Stimulated activated CD4-positive, alpha-beta T cell treated with anti-CD3 and anti-CD28 coated beads, TNF-alpha, amount 100 ng/mL, for 1 hour (primary cell): ENCODE data around the gene SH3GL1.

Experiments used
- DNase-seq, 3 donors: peaks; one replicate each; pipeline ENCODE4 v3.0.0-alpha.2; 2020; ENCODE audit warnings: low read depth in 3 of 3, low spot score in 1 of 3

The SH3GL1 gene

DNA sequence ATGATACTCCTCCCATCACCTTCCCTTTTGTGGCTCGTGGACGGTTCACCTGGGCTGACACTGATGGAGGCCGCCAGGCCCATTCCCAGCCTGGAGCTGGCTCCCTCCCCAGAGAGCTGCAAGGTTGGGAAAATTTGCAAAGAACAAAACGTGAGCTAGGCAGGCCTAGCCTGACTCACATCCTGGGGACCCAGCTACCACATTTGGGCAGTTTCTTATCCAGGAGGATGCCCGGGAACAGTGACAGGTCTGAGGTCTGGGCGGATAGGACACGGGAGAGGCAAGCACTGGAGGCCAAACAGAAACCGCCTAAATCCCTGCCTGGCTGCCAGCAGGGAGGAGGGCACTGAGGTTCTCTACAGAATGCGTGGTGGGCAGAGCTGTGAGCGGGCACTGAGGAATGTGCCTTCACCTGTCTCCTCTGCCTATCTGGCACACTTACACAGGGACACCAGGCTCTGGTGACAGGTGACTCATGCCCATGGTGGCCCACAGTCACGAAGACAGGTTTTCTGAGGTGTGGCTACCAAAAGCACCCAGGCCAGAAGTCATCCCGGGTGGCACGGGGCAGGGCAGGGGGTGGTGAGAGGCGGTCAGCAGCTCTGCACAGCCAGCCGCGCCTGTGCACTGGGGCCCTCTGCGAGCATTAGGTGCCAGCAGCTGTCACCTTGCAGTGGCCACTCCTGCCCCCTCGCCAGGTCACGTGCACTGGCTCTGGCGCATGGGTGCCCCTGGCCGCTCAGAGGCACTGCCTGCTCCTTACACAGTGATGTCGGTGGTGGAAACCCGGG lies 23.2 kb downstream of the SH3GL1 start:
- no peak for DNase-seq

DNA sequence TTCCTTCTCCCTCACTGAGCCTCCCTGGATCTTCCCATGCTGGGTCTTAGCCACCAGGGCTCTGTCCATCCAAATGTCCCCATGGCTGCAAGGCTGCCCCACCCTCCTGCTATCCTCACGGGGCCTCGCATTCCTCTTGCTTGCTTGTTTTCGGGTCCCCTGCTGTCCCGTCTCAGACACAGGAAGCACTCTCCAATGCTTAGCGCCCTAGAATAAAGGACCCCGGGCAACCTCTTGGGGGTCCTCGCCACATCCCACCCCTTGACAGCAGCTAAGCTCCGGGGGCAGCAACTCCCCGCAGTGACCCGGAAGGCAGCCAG lies 23.7 kb downstream of the SH3GL1 start:
- no peak for DNase-seq

DNA sequence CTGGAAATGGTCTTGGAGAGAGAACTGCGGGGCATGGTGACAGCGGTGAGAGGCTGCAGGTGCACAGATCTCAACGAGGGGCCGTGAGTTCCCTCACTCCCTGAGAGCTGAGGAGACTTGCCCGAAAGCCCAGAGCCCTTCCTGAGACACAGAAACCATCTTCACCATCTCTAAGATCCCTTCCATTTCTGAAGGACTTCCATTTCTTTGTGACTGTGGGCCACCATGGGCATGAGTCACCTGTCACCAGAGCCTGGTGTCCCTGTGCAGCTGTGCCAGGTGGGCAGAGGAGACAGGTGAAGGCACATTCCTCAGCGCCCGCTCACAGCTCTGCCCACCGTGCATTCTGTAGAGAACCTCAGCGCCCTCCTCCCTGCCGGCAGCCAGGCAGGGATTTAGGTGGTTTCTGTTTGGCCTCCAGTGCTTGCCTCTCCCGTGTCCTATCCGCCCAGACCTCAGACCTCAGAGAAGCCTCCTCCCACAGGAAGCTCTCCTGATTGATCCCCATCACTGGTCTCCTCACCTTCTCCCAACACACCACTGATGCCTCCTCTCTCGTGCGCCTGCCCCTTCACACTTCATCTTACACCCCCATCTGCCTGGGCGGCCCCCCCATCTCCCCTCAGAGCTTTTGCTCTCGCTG lies 24.2 kb downstream of the SH3GL1 start:
- DNase-seq: no peak

DNA sequence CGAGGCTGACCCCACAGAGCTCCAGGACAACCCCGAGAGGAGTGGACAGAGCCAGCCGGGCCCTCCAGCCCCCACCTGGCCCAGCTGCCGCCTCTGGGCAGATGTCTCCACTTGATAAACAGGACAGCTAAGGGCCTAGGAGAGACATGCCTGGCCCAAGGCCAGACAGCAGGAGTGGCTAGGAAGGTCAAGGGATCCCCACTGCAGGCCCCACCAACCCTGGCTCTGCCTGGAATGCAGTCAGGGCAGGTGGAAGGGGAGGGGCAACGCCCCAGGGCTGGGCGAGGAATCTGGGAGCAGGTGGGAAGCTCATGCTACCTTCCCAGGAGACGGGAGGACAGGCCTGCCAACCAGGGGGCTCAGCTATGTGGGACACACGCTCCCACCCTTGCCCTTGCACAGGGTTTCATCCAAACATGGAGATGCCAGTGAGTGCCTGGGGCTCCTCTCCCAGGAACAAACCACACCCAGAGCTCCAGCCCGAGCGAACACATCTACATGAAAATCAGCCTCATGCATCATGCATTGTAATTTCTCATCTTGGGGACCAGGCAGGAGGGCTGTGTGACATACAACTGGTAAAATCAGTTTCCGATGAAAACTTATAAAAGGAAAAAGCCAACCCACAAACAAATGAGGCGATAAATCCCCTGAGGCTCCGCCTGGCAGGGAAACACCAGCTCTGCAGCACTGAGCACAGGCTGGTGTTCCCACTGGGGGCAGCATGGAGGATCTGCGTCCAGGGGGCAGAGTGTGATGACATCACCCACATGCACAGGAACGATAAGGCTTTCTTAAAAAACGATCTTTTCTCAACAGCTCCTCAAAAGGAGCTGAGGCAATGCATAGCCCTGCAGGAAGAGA lies 25.0 kb downstream of the SH3GL1 start:
- DNase-seq: no peak

DNA sequence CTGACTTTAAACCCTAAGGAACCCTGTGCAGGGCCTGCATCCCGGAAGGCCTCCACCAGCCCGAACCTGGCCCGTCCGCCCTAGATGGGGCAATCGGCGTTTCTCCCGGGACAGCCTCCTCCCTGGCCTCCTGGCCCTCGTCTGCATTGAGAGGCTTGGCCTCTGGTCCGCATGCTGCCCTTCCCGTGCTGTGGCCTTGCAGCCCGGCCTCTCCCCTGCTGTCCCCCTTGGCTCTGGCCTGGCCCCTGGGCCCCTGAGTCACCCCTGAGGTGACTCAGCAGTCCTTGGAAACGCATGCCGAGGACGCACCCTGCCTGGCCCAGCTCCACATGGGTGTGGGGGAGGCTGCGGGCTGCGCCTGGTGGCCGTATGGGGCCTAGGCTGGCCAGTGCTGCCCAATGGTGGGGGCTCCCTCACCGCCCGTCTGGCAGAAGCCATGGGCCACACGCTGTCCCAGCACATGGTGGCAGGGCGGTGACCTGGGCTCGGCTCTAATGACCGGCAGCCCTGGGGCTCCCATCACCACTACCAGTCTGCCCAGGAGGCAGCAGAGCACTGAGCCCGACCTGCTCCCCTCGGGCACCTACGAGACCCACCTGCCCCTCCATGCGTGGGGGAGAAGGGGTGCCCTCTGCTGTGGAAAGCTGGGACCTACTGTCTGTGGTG lies 25.7 kb downstream of the SH3GL1 start:
- DNase-seq: no peak

DNA sequence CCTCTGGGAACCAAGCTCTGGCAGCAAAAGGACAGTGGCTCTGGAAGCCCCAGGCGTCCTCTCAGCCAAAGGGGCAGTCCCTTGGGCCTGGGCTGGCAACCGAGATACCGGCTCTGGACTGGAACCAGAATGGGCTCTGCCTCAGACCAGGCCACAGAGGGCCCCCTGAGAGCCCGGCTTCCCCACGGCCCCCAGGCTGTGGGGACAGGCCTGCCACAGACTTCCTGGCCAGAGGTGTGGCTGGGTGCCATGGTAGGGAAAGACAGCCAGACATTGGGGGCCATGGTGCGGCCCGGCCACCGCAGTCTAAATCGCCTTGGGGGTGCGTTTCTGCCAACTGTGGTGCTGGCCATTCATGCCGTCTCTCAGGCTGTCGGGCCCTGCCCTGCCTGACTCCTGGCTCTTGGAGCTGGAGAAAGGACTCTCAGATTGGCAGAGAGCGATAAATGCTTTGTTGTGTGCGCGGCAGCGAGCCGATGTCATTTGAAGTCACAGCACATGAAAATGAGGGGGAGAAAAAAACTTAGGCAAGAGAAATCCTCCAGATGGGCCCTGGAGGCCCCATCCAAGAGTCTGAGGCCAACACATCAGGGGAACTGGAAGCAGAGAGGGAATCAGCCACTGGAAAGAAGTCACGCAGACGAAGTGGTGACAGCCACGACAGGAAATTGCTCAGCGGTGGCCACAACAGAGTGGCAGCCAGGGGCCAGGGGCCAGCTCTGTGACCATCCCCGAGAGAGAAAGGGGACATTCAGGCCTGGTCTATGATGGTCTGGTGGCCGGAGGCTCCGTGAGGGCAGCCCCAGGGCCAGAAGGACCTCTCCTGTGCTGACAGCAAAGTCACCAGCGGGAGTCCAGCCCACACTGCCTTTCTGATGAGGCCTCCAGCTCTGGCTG lies 26.5 kb downstream of the SH3GL1 start:
- no peak for DNase-seq

DNA sequence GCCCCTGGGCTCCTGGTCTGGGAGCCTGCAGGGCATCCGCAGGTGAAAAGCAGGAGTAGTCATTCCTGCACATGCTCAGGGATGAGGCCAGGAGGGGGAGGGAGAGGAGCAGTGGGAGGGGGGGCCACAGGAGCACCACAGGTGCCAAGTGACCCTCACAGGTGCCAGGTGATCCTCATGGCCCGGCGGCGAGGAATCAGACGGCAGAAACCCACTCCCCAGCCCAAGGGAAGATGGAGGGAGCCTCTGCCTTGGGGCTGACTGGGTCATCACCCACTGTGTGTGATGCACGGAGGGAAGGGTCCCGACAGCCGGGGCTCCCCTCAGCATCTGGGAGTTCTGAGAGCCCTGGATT lies 27.4 kb downstream of the SH3GL1 start:
- no peak for DNase-seq

DNA sequence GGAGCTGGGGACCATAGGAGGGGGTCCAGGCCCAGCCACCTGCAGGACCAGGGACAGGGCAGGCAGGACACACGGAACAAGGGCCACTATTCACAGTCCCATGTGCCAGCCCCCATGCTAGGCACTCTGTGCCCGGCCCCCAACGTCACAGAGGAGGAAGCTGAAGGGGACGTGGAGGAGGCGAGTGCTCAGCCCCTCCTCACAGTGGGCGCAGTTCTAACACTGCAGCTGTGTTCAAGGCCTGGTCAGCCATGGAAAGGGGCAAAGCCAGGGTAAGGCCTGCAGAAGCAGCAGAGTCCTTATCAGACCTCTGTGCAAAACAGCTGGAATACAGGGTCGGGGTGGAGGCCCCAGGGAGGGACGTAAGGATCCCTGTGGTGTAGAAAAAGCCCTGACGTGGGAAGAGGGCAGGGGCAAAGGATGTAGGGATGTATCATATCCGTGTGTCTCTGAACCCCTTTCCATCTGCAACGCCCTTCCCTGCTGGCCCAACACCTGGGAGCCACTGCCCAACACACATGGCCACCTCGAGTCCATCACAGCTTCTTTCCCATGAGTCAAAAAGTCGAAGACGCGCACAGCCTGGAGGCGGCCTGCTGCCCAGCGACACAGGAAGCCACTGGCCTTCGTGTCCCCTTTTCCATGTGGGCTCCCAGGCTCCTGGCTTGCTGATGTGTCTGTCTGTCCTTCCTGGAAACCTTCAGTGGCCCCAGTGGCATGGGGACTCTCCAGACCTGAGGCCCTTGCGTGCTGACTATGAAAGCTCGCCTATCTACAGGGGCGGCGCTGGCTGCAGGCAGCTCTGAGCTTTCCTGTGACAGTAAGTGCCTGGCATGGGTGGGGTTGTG lies 28.0 kb downstream of the SH3GL1 start:
- DNase-seq: no peak

DNA sequence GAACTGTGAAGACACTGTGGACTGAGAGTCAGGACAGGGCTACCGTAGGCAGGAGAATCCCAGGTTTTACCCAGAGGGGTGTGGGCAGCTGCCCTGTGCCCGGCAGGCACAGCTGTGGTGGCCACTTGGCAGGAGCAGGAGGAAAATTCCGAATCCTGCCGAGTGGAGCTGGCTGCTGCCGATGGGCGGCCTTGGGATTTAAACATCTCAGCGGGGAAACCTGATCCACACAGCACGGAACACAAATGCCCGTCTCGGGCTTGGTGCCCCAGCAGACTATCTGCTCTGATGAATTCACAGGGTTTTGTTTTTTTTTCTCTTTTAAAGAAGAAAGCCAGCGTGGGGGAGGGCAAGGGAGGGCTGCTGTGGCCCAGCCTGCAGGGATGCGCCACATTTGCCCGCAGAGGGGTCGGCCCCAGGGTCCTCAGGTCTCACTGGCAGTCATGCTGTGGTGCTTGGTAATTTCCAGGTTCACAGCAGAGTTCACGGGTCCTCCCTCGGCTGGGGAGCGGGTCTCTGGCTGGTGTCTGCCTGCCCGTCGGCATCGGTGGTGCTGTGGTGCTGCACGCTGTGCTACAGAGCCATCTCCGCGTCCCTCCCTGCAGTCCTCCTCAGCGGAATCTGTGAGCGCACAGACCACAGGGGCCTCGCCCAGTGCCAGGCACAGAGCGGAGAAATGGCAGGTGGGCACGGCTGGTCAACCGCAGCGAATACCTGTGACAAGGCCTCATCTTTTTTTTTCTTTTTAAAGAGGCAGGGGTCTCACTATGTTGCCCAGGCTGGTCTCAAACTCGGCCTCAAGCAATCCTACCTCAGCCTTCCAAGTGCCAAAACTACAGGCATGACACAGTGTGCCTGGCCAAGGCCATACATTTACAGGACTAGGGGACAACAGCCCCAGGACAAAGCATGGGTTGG lies 28.8 kb downstream of the SH3GL1 start:
- DNase-seq: no peak

DNA sequence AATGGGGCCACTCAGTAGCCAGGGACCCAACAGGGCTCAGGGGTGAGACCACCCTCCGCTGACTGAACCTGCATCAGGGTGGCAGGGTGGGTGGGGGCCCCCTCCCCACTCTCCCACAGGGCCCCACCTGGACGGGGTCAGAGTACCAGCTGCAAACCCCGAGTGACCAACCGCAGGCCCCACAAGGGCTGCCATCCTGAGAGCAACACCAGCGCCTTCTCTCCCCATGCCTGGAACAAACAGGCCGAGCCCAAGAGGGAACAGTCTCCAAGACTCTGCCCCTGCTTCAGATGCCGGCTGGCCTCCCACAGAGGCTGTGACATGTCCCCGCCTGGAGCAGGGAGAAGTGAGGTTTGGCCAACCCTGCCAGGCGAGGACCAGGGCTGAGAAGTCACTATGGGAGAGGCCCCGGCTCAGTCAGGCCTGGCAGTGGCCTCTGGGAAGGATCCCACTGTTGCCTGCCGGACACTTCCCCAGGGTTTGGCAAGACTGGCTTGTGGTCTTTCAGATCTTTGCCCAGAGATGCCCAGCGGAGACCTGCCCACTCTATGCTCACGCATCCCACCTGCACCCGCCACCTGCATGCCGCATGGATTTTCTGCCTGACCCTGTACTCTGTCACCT lies 29.8 kb downstream of the SH3GL1 start:
- DNase-seq: no peak

DNA sequence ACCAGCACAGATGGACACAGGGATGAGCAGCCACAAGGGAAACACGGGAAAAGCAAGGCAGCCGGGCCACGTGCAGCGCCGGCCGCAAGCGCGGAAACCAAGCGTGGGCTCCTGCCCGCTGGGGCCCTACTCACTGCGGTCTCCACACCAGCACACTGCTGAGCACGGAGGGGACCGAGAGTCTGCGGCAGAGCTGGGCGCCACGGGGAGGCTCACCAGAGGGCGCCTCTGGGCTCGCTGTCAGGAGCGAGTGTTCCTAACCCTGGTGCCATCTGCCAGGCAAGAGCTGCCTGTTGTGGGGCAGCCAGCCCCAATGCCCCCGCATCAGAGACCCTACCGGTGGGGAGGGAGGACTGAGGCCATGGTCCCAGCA lies 30.5 kb downstream of the SH3GL1 start:
- DNase-seq: peak; percentile 49 to 63 (median 57)

DNA sequence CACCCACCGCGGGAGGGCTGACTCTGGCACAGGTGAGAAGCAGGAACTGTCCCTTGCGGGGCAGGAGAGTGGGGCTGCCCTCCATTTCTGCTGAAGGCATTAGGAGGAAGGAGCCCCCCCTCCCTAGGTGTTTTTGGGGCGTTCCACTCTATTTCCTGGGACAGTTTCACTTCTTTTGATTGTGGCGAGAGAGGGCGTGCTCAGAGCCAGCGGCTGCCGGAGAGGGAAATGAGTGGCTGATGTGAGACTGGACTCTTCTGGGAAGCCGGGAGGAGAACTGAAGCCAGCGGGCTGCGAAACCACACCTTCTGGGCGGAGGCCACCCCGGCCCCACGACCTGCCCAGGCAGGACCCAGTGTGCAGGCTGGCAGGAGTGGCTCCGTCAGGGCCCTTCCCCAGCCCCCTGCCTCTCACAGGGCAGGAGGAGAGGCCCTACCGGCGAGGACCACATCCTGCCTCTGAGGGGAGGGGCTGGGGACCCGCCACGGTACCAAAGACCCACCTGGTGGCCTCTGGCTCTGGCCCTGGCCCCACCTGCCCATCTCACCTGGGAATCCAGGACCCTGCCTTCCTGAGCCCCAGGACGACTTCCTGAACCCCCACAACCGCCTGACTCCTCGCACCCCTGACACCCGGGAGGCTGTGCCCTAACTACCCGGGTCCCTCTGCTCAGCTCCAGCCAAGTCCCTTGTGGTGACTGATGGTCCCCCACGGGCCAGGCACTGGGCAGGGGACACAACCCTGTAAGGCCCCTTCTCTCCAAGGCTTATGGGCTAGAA lies 31.0 kb downstream of the SH3GL1 start:
- DNase-seq: peak; percentile 26 to 31 (median 26)

DNA sequence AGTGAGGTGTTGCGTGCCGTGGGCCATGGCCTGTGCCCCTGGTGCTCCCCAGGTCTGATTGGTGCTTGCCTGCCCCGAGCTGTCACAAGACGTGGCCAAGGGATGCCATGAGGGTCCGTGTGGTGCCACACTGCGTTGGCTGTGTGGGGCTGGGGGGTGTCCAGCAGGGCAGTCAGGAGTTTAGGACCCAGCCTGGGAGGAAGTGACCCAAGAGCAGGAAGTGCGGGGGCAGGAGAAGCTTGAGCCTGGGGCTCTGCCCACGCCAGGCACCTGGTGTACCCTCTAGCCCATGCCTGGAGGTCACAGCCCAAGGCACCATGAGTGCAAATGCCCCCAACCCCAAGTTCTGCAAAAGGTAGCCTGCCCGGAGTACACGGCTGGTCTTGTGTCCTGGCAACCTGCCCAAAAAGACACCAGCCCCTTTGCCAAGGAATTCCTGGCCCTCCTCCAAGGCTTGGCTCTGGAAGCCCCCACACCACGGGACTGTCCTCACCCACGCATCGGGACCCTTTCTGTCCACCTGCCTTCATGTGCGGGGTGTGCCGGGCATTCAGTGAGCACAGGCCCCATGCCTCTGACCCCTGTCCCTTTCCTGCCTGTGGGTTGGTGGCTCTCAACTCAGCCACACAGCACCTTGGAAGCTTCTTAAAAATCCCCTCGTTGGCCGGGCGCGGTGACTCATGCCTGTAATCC lies 32.1 kb downstream of the SH3GL1 start:
- DNase-seq: no peak

DNA sequence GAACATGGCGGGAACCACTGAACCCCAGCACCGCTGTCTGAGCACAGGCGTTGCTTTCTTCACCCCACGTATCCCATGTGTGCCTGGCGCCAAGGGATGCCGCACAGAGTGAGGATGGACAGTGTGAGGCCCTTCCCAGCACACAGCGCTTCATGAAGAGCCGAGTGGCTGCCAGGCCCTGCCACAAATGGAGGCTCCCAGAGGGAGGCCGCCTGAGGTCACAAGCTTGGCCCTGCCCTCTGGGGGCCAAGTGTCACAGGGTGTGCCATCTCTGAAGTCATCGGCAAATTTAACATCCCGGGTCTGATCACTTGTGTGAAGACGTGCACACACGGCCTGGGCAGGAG lies 32.6 kb downstream of the SH3GL1 start:
- no peak for DNase-seq

DNA sequence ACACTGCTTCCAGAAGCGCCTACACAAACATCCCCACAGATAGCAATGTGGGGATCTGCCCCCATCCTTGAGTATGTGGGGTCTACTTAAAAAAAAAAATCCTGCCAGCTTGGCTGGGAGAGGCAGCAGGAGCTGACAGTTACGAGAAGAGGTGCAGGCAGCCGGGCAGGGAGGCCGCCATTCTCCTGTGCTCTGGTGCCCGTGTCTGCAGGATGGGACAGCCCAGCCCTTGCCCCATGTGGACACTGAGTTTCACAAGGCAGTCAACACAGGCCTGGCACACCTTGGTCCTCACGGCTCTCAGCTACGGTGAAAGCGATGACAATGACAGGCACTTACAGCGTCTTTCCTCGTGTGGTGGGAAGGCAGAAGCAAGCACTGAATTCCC lies 33.0 kb downstream of the SH3GL1 start:
- no peak for DNase-seq

DNA sequence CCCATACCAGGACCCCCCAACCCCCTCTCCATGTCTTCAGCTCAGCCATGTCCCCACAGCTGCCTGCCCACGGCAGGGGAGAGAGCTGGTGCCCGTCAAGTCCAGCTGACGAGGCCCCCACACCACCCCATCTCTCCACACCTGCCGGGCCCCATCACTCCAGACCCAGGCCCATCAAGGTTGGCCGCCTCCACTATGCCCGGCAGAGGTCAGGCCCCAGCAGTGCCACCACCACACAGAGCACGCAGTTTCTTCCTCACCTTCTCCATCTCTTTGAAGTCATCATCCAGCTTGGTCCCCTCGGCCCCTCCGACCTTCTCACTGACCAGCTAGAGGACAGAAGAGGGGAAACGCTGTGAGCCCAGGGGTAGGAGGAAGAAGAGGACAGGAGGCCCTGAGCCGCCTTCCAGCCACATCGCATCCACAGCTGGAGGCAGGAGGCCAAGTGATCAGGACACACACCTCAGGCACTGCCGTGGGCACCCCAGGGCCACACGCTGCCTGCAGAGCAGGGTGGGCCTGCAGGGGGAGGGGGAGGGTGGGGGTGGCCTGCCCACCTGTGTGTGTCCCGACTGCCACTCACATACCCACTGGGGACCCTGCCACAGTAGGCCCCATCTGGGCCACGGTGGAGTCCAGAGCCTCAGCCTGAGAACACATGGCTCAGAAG lies 33.5 kb downstream of the SH3GL1 start:
- DNase-seq: no peak
